DMS 273 (cell line): Measurements from ENCODE around the gene NT5DC4.
"Not testable (repeated sequence)": the region's sequence is repeated elsewhere in the genome, so short reads cannot be mapped to it uniquely, and the experiment has no call there.

Experiments
- DNase-seq: peaks from one replicate; lab custom pipeline; 2025; ENCODE audit not compliant: unreplicated experiment; lab: John Stamatoyannopoulos, UW

The NT5DC4 gene

DNA sequence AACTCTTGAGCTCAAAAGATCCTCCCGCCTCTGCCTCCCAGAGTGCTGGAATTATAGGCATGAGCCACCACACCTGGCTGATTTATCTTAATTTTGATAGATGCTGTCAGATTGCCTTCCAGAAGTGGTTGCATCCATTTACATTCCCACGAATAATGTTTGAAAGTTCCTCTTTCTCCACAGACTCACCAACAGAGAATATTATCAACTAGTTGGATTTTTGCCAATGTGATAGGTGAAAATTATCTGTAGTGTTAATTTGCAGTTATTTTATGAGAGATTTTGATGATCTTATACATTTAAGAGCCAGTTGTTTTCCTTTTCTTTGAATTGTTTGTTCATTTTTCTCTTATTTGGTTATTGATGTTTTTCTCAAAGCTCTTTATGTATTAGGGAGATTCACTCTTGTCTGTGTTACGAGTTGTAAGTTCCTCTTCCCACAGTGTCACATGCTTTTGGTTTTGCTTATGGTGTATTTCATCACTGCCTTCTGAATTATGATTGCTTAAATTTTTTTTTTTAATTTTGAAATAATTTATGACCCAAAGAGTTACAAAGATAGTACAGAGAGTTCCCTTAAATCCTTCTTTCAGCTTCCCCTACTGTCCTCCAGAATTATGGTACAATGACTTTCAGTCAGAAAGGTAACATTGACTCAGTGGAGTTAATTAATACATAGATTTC is 20.7 kb upstream of the NT5DC4 start:
- DNase-seq, result no peak

DNA sequence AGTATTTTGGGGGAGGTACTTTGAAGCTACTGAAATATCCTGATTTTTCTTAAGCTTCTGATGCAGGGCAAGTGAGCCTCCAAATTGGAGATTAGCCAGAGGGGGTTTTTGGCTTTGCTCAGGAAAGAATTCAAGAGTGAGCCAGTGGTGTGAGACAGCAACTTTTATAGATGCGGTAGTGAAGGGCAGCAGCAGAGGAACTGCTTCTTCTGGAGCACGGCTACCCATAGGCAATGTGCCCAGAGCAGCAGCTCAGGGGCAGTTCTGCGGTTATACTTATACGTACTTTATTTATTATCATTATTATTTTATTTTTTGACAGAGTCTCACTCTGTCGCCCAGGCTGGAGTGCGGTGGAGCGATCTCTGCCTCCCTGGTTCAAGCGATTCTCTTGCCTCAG is 19.8 kb upstream of the NT5DC4 start:
- DNase-seq, result peak; percentile 37

DNA sequence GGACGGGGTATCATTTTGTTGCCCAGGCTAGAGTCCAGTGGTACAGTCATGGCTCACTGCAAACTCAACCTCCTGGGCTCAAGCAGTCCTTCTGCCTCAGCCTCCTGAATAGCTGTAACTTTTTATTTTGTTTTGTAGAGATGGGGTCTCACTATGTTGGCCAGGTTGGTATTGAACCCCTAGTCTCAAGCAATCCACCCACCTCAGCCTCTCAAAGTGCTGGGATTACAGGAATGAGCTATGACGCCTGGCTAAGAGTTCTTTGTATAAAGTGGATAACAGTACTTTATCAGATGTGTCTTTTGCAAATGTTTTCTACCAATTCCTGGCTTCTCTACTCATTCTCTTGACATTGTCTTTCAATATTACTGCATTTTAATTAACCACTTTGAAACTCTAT is 17.1 kb upstream of the NT5DC4 start:
- DNase-seq, result no peak

DNA sequence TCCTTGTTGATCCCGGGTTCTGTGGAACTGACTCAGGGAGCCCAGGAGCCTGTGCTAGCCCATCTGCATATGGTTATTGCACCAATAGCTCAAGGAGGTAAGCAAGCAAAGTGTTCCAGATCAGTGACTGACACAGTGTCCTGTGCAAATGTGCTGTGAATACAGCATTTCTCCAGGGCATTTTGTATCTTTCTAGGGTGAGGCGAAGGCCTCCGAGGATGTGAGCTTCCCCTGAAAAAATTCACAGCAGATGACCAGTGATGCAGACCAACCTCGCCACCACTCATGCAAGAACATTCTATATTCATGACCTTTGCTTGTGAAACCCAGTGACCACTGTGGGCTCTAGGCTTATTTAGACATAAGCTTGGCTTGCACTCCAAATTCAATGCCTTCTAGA is 15.2 kb upstream of the NT5DC4 start:
- DNase-seq, result no peak

DNA sequence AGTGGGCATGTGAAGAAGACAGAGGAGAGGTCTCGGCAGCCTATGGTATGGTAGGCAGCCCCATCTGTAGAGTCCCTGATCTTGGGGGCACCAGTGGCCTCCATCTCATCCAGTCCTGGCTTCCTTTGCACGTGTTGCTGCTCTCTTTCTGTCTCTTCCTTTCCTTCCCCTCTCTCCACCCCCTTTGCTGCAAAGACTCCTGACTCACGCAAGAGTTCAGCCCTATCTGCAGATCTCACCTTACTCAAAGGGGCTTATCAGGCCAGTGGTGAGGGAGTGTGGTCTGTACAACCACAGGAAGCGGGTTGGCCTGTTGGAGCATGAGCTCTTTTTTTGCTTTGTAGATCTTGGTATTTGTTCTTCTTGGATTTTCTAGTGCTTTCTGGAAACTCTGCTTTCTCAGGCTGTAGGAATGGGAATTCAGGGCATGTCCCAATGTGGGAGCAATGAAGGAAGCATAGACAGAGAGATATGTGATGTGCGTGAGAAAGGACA is 14.6 kb upstream of the NT5DC4 start:
- no peak for DNase-seq

DNA sequence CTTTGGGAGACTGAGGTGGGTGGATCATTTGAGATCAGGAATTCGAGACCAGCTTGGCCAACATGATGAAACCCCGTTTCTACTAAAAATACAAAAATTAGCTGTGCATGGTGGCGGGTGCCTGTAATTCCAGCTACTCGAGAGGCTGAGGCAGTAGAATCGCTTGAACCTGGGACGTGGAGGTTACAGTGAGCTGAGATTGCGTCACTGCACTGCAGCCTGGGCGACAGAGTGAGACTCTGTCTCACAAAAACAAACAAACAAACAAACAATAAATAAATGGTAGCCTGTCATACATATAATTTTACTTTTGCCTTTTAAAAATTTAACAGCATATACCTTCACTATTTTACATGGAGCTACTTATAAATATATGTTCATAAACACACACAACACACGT is 13.9 kb upstream of the NT5DC4 start:
- DNase-seq, result not testable (repeated sequence)

DNA sequence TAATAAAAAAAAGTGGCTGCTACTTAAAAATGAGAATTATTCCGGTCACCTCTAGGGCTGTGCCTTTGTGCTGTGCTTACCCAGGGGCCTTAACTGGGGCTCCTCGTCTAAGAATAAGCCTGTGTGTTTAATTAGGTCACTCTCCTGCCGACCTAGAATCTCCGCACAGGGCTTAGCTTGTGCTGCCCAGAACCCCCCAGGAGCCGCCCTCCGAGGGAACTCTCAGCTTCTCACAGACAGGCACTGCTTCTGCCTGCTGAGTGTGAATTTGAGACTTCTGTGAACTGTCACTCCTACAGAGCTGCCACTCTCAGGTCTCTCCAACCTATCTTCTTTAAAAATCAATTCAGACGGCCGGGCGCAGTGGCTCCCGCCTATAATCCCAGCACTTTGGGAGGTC is 11.9 kb upstream of the NT5DC4 start:
- no peak for DNase-seq

DNA sequence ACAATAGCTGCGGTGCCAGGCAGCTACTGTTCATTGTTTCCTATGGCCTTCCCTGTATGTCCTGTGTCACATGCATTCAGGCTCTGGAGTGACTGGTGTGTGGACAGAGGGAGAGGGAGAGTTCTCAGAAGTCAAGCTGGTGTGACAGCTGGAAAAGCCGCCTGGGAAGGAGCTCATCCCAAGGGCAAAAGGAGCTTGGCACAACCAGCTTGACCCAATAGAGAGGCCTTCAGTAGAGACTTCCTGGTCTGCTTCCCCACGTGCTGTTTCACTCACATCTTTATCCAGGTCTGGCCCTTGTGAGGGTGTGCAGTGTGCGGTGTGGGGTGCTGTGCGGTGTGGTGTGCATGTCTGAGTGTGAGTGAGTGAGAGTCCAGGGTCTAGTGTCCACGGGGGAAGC is 11.1 kb upstream of the NT5DC4 start:
- no peak for DNase-seq

DNA sequence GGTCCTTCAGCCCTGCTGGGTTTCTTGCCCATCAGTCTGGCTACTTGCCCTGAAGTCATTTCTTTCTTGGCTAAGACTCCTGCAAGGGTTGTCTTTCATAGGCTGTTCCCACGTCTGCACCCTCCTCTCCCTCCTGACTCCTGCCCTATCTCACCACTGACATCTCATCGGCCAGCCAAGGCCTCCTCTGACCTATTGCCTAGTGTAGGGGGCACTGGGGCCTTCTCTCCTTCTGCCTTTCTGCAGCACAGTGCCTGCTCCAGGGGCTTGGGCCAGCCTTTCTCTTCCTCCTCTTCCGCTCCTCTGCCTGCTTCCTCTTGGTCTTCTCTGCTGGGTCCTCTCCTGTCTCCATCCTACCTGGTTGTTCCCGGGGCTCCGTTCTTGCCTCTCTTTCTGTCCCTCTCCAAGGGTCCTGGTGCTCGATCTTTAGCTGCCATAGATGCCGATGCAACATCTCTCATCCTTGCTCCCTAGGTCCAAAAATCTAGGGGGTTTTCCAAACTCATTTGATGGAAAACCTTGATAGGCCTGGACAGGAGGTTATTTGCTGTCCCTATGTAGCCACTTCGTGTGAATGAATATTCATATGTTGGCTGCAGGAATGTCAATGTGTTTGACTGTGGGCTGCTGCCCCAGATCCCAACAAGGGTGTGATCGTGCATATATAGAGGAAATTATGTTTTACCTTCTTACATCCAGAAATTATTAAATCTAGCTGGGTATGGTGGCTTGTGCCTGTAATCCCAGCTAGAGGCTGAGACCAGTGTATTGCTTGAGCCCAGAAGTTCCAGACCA is 9.7 kb upstream of the NT5DC4 start:
- no peak for DNase-seq

DNA sequence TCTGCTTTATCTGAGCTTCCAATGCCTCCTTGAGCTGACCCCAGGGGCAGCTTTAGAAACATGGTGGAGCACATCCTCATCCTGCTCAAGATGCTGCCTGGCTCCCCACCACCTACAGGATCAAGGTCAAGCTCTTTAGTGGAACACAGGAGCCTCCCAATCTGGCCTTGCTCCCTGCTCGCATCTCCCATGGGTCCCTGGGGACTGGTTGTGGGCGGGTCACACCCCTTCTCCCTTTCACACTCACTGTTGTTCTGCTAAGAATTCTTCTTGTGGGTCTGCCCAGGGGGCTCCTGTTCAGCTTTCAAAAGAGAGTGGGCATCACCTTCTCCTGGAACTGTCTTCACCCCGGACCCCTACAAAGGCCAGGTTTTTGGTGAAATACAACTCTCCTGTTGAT is 8.4 kb upstream of the NT5DC4 start:
- DNase-seq, result no peak

DNA sequence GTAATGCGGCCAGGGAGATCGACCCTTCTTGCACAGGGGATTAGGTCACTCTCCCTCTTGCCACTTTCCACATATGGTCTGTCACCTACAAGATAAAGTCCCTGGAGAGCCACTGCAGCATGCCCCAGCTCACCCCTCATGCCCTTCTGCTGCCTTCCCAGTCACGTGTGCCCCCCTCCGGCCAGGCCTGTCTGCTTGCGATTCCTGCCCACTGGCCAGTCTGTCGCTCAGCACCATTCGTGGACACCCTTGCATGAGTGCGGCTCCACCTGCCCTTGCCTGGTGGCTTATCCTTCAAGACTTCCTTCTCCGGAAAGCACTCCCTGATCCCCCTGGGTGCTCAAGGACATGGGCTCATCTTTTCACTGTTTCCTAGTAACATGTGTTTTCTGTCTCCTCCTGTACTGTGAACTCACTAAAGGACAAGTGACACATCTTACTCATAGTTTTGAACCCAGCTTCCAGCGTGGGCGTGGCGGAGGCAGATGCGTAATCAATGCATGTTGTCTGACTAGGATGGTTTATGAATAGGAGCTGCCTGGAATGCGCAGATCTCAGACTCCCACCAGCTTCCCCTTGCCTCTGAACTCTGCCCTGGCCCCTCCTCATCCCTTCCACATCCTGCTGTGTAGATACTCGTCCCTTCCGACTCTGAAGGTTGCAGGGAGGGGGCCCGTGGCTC is 7.8 kb upstream of the NT5DC4 start:
- no peak for DNase-seq

DNA sequence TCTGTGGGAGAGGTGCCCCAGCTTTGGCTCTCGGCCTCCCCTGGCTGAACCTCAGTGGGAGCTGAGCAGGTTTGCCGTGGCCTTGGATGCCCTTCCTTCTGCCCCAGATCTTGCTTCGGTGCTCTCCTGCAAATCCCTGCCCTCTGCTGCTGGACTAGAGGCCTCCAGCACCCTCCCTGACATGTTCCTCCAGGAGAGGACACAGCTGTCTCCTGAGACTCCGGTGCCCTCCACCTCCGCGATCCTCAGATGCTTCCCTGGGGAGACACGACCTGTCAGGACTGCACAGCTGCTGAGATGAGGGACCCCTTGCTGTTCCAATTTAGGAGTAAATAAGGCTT is 7.3 kb upstream of the NT5DC4 start:
- DNase-seq, result no peak

DNA sequence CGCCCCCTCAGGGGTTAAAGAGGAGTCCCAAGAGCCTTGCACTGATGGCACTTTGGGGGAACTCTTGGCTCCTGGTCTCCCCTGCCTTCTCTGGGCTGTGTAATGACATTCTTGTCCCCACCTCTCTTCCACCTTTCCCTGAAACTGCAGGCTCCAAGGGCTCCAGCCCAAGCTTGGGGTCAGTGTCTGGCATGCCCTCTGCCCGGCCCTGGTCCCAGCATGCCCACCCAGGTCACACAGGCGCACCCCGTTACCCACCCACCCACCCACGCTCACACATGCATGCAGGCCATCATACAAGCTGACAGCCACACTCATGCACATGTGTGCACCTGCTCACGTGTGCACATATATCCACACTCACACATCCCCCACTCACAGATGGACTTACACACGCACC is 6.9 kb upstream of the NT5DC4 start:
- DNase-seq, result no peak

DNA sequence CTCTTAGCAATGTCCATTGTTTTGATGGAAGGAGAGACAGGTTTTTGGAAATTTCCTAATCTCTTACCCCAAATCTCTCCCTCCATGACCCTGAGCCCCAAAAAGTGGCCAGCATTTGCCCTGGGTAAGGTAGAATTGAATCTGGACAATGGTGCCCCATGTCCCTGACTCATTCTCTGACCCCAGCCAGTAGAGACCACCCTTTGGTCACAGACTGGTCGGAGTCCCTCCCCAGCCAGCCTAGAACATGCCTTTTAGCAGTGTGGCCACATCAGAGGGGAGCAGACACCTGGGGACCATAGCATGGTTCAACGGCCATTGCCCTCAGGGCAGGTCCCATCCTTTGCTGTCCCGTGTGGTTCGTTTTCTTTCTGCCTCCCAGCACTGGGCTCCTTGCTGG is 6.5 kb upstream of the NT5DC4 start:
- no peak for DNase-seq

DNA sequence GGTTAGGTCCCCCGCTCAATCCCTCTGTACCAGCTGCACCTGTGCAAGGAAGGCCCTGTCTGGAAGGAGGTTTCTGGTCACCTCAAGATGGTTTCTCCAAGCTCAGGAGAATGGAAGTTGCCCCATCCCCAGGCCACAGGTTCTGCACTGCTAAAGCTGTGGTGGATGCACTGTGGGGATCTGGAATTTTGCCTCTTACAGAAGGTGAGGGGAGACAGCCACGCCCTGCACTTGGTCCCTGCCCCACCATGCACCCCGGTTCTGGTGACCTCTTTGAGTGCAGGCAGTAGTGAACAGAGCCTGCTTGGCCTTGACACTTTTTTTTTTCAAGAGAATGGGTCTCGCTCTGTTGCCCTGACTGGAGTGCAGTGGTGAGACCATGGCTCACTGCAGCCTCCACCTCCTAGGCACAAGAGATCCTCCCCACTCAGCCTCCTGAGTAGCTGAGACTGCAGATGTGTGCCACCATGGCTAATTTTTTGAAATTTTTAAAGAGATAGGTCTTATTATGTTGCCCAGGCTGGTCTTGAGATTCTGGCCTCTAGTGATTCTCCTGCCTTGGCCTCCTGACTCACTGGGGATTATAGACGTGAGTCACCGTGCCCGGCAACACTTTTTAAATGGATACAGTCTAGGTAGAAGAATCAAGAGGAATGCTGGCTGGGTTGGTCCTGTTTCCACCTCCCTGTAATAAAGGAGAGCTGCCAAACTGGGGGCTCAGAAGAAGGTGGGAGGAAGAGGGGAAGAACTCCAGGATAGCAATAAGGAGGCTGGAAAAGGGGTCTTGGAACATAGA is 5.8 kb upstream of the NT5DC4 start:
- no peak for DNase-seq

DNA sequence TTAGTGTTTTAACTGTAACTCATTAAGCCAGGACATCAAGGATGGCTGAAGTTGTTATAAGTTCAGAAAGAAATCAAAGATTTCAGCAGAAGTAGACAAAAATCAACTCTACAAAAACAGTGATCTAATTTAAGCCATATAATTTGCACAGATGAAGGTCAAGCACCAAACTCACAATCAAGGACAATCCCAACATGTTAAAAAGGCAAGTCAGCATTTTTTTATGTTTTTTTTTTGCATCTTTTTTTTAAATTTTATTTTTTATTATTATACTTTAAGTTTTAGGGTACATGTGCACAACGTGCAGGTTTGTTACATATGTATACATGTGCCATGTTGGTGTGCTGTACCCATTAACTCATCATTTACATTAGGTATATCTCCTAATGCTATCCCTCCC is 4.7 kb upstream of the NT5DC4 start:
- DNase-seq, result not testable (repeated sequence)

DNA sequence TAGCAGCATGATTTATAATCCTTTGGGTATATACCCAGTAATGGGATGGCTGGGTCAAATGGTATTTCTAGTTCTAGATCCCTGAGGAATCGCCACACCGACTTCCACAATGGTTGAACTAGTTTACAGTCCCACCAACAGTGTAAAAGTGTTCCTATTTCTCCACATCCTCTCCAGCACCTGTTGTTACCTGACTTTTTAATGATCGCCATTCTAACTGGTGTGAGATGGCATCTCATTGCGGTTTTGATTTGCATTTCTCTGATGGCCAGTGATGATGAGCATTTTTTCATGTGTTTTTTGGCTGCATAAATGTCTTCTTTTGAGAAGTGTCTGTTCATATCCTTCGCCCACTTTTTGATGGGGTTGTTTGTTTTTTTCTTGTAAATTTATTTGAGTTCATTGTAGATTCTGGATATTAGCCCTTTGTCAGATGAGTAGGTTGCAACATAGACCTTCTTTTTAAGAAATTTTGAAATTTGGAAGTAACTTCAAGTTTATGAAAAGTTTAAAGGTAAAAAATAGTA is 3.9 kb upstream of the NT5DC4 start:
- DNase-seq, result not testable (repeated sequence)

DNA sequence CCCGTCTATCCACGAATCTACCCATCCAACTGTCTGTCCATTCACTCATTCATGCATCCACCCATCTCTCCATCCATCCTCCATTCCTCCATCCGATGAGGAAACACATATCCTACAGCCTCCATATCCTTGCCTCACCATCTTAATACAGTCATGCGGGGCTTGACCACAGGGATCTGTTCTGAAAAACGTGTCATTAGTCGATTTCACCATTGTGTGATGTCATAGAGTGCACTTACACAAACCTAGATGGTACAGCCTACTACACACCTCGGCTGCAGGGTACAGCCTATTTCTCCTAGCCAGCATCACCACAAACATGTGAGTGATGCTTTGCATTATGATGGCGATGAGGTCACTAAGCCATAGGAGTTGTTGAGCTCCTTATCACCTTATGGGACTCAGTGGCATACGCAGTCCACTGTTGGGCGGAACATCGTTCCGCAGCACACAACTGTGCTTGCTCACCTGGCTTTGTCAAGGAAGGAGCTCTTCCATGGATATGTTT is 1.9 kb upstream of the NT5DC4 start:
- DNase-seq, result no peak

DNA sequence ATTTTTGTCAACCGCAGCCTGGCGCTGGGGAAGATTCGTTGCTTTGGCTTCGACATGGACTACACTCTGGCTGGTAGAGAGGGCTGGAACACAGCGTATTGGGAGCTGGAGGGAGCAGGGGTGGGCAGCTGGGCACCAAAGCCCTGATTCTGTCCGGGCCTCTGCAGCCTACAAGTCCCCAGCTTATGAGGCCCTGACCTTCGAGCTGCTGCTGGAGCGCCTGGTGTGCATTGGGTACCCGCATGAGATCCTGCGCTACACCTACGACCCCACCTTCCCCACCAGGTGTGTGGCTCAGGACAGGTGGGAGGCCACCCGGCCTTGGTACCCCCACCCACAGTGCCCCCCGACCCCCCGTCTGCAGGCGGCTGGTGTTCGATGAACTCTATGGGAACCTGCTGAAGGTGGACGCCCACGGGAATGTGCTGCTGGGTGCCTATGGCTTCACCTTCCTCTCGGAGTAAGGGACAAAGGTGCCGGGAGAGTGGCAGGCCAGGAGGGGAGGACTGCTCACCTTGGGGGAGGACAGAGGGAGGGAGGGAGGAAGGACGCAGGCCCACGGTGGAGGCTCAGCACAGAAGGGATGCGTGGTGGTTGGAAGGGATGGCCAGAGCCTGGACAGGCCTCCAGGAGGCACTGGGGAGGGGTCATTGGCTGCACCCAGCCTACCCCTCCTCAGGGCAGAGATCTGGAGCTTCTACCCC is 1.2 kb downstream of the NT5DC4 start:
- DNase-seq, result no peak

DNA sequence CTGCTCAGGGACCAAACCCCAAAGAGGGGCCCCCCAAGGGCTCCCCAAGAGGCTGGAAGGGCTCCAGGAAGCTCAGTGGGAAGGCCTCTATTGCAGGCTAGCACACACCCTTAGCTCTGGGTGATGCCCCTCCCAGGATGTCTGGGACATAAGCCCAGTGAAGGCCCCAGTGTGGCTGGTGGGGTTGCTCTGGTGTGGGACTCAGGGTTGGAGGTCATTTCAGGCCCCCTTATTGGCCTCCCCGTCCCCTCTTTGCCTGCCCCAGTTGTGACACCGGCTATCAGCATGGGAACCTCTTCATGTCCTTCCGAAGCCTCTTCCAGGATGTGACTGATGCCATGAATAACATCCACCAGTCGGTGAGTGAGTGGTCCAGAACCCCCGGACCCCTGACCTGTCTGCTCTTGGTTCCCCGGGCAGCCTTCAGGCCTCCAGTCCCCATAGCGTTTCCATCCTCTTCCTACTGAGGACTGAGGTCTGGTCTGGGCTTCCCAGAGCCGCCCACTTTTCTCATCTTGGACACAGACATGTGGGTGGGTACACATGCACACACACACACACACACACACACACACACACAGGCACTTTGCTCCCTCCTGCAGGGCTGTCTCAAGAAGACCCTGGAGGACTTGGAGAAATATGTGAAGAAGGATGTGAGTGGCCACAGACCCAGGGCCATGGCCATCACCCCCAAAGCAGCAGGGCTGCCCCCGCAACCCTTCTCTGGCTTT is 2.2 kb downstream of the NT5DC4 start:
- DNase-seq, result no peak
